GM21390 (cell line): ENCODE results near the gene MCU.
"Not testable (repeated sequence)": the region's sequence is repeated elsewhere in the genome, so short reads cannot be mapped to it uniquely, and the experiment has no call there.

Experiments used
- ATAC-seq: cut with Tn5 transposase; IDR thresholded peaks from one replicate; pipeline ENCODE4 v1.9.1; 2021; ENCODE audit not compliant: unreplicated experiment

MCU gene

DNA sequence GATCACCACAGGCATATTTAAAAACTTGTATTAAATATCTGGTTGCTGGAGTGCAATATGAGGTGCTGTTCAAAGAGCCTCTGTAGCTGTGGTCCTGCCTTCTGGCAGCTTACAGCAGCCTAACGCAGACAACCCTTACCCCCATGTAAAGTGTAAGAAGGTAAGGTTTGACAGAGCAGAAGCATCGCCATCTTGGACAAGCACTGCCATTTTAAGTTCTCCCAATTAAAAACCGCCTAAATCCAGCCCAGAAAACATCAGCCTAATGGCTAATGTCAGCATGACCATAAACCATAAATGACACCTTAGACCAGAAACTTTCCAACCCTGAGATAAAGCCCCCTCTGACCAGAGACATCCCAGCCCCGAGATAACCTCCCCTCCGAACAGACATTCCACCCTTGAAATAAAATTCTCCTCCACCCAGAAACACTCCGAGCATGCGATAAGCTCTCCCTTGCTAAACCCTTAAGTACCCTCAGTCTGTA is 196.3 kb downstream of the MCU start:
- ATAC-seq, result no peak

GRCh38 chr10:72889391-72889831 is 197.5 kb downstream of the MCU start:
- no peak for ATAC-seq

GRCh38 chr10:72890086-72890485 is 198.1 kb downstream of the MCU start:
- ATAC-seq, result no peak

DNA sequence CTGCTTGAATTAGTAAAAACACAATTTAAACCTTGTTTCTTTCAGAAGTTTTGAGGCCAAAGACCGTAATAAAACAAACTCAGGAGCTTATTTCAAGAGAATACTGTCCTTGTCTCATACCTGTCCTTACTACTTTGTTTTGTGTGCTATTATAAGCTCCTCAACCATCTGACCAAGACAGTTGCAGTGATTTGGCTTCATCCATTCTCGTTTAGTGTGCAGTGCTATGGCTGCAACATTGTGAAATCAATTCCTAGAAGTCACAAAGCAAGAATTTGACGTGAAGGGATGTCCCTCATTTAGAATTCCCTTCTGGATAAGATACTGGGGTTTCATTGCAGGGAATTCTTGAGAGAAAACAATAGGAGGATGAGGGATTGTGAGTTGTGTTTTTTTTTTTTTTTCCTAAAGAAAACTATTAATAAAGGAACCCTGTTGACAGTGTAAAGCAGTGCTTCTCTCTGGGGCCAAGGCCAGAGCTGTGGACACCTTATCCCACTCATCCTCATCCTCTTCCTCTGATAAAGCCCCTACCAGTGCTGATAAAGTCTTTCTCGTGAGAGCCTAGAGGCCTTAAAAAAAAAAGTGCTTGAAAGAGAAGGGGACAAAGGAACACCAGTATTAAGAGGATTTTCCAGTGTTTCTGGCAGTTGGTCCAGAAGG is 201.3 kb downstream of the MCU start, which contains the start of gene OIT3:
Gene OIT3 (plus strand): TSS at position 604 of the 663 bp plus-strand sequence. CDS start 60 bp downstream, outside the sequence.
- ATAC-seq, result no peak

DNA sequence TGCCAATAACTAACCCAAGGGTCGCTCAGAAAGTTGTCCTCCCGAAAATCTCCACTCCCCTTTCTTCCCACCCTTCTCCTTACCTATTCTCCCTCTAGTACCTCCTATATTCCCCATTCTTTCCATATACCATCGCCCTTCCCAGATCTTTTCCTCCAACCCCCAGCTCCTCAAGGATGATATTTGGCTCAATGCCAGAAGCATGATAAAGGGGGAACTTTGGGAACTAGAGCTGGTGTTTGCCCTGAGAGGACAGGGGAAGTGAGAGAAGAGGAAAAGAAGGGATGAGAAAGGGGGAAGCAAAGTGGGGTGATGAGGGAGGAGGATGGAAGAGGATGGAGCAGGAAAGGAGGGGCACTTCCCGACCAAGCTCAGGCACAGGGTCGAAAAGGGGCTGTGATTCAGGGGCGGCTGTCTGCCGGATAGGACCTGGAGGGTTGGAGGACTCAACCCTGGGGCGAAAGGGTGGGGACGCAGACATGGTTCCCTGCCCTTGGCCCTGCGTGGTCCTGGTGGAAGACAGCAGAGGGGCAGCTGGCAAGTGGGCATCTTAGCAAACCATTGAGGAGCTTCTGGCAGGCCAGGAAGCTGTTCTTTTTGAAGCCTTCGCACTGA is 203.4 kb downstream of the MCU start:
- no peak for ATAC-seq

DNA sequence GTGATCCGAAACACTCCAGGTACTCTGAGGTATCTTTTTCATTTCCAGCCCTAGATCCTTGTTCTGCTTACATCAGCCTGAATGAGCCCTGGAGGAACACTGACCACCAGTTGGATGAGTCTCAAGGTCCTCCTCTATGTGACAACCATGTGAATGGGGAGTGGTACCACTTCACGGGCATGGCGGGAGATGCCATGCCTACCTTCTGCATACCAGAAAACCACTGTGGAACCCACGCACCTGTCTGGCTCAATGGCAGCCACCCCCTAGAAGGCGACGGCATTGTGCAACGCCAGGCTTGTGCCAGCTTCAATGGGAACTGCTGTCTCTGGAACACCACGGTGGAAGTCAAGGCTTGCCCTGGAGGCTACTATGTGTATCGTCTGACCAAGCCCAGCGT is 206.7 kb downstream of the MCU start:
- ATAC-seq, result no peak

GRCh38 chr10:72899545-72899944 is 207.6 kb downstream of the MCU start:
- ATAC-seq, result no peak

DNA sequence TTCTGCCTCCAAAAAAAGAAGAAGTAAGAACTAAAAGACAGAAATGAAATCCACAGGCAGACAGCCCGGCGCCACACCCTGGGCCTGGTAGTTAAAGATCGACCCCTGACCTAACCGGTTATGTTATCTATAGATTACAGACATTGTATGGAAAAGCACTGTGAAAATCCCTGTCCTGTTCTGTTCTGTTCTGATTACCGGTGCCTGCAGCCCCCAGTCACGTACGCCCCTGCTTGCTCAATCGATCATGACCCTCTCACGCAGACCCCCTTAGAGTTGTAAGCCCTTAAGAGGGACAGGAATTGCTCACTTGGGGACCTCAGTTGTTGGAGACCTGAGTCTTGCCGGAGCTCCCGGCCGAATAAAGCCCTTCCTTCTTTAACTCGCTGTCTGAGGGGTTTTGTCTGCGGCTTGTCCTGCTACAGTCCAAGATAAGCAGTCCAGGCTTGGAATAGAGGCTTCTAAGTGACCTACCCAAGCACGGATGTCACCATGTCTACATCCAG is 212.1 kb downstream of the MCU start:
- not testable (repeated sequence) for ATAC-seq

GRCh38 chr10:72904806-72905205 is 212.9 kb downstream of the MCU start:
- ATAC-seq, result no peak

- ATAC-seq, result no peak
Measured at GRCh38 chr10:72906446-72906845, 214.5 kb downstream of the MCU start.

- ATAC-seq, result no peak
Measured at GRCh38 chr10:72910705-72911104, 218.8 kb downstream of the MCU start.

DNA sequence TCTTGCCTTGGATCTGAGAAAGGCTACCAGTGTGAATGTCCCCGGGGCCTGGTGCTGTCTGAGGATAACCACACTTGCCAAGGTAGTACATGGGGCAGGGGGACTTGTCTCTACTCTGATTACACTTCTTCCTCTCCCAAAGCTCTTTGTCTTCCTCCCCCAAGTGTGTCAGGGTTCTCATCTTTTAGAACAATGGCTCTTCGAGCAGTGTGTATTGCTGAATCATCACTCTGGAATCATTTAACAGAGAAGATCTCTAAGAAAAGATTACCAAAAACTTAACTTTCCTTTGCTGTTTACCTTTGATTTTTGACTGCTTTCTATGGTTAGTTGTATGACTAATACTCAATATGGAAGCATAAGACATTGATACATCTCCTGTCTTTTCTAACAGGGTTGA is 219.8 kb downstream of the MCU start:
- no peak for ATAC-seq

DNA sequence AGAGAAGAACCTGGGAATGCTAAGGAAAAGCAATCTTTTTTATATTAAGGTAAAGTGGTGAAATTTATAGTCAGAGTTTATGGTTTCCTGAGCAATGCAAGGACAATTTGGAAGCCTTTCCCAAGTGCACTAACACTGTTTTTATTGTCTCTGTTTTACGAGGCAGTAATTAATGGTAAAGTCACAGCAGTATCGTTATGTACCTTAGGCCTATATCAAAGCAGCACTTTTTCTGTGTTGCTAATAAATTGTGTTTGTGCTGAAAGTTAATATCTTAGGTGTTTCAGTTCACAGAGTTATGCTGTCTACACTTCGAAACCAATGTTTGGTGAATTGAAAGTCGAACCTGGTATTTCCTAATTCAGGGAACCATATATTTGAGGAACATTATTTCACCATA is 220.8 kb downstream of the MCU start:
- no peak for ATAC-seq

- no peak for ATAC-seq
Measured at GRCh38 chr10:72913287-72913686, 221.3 kb downstream of the MCU start.

GRCh38 chr10:72917201-72917600 is 225.3 kb downstream of the MCU start:
- ATAC-seq, result not testable (repeated sequence)

DNA sequence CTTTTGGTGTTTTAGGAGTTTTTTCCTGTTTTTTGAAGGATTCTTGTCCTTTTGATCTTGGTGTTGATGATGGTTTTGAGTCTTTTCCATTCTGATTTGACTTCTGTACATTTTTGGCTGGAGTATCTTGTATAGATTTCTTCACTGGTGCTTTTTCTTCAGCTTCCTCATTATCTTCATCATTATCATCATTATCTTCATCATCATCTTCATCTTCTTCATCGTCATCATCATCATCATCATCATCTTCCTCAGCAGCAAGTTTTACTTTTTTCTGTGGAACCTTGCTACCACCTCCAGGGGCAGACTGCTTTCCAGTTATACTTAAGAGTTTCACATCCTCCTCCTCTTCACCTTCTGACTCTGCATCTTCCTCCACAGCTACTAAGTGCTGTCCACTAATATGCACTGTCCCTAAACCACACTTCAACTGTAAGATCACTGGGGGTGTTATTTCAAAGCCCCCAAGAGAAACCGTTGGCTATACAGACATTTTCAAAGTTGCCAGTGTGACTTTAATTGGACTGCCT is 225.9 kb downstream of the MCU start:
- ATAC-seq, result not testable (repeated sequence)

DNA sequence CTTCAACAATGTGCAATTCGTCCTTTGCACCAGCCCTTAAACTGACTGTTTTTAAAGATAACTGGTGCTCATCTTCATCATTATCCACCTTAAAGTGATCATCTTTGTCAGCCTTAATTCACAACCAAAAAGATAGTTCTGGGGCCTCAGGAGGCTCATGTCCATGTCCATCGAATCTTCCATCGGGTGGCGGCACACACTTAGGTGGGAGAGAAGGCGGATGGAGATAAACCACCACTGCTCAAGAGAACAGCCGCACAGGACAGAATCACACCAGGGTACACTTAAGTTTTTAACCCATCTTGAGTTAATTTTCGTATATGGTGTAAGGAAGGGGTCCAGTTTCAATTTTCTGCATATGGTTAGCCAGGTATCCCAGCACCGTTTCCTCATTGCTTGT is 226.4 kb downstream of the MCU start:
- ATAC-seq, result no peak

DNA sequence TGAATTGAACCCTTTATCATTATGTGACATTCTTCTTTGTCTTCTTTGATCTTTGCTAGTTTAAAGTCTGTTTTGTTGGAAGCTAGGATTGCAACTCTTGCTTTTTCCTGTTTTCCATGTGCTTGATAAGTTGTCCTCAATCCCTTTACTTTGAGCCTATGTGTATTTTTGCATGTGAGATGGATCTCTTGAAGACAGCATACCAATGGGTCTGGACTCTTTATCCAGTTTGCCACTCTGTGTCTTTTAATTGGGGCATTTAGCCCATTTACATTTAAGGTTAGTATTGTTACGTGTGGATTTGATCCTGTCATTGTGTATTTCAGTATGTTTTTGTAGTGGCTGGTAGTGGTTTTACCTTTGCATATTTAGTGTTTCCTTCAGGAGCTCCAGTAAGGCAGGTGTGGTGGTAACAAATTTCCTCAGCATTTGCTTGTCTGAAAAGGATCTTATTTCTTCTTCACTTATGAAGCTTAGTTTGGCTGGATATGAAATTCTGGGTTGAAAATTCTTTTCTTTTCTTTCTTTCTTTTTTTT is 229.3 kb downstream of the MCU start:
- not testable (repeated sequence) for ATAC-seq

GRCh38 chr10:72924351-72924750 is 232.4 kb downstream of the MCU start:
- no peak for ATAC-seq

DNA sequence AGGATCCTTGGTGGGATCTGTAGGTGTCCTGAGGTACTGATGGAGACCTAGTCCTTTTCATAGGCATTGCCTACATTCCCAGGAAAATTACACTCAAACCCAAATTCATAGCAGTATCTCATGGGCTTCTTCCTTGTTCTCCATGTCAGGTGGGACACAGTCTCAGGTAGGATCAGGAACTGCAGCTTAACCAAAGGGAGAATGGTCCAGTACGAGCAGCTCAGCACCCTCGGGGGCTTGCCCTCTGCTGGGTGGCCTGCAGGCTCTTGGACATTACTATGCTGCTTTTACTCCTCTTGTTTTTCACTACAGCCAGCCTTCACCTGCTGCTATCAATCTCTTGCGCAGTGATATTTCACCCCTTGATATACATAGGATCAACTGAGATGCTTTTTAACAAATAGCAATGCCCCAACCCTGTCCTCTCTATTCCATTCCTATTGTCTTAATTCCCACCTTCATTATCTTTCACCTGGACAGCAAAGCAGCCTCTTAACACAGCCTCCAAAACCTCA is 234.1 kb downstream of the MCU start:
- no peak for ATAC-seq

DNA sequence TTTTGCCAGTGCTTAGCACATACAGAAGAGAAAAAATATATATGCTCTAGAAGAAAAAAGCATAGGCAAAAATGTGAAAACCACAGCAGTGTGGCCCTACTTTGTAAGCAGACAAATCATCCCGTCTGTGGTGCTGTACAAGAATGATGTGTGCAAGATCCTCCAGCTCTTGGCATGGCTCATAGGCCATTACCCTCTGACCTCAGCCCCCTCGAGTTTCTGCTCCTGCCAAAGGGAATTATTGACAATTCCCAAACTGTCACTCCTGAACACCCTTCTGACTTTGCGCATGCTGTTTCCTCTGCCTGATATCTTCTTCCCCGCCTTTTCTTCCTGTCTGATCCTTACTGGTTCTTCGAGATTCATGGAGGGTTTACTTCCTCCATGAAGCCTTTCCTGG is 235.5 kb downstream of the MCU start:
- no peak for ATAC-seq

GRCh38 chr10:72928798-72929197 is 236.9 kb downstream of the MCU start:
- ATAC-seq, result no peak
